Muscle of arm (tissue), 12 donors: ENCODE data around the gene TAF4. TPM values are rescaled to one million over a fixed set of nuclear protein-coding genes. Genes with fewer than 3 reads are reported as not detected.
"Not testable (repeated sequence)": the region's sequence is repeated elsewhere in the genome, so short reads cannot be mapped to it uniquely, and the experiment has no call there.

Experiments used
- DNase-seq: peaks from one replicate; pipeline ENCODE4 v3.0.0-alpha.2; 2013
- polyA plus RNA-seq, 12 donors: library from polyadenylated mRNA; unstranded; fragments of 120-200 nt; gene quantifications; one replicate each; pipeline ENCODE4 v1.2.1, GENCODE V29; 2013; ENCODE audit not compliant: insufficient read length in 12 of 12

The TAF4 gene
- polyA plus RNA-seq, 12 donors = 10.4 to 23.8 (median 12.3) TPM; not detected in 1

DNA sequence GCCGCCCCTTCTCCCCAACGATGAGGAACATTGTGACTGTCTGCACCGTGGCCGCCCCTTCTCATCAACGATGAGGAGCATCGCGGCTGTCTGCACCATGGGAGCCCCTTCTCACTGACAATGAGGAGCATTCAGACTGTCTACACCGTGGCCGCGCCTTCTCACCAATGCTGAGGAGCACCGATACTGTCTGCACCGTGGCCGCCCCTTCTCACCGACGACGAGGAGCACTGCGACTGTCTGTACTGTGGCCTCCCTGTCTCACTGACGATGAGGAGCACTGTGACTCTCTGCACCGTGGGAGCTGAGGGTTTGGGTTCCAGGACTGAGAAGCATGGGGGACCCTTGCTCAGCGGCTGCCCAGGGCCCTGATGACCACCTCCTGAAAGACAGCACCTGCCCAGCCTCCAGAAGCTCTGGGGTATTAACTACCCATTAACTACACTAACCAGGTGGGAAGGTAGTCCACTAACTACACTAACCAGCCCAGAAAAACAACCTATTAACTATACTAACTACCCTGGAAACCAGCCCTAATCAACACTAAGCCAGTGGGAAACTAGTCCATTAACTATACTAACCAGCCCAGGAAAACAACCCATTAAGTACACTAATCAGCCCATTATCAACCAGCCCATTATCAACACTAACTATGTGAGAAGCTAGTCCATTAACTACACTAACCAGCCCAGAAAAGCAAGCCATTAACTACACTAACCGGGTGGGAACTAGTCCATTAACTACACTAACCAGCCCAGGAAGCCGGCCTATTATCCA is 116.9 kb downstream of the TAF4 start:
- DNase-seq = no peak

- DNase-seq = not testable (repeated sequence)
Measured at GRCh38 chr20:61948056-61948455, 117.6 kb downstream of the TAF4 start.

- not testable (repeated sequence) for DNase-seq
Measured at GRCh38 chr20:61945495-61945894, 120.2 kb downstream of the TAF4 start.

DNA sequence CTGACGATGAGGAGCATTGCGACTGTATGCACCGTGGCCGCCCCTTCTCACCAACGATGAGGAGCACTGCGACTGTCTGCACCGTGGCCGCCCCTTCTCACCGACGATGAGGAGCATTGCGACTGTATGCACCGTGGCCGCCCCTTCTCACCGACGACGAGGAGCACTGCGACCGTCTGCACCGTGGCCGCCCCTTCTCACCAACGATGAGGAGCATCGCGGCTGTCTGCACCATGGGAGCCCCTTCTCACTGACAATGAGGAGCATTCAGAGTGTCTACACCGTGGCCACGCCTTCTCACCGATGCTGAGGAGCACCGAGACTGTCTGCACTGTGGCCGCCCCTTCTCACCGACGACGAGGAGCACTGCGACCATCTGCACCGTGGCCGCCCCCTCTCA is 120.7 kb downstream of the TAF4 start:
- DNase-seq = not testable (repeated sequence)

GRCh38 chr20:61942526-61942925 is 123.2 kb downstream of the TAF4 start:
- DNase-seq = no peak

- DNase-seq = no peak
Measured at GRCh38 chr20:61941721-61942405, 123.8 kb downstream of the TAF4 start.

- DNase-seq = no peak
Measured at GRCh38 chr20:61940976-61941720, 124.5 kb downstream of the TAF4 start.

DNA sequence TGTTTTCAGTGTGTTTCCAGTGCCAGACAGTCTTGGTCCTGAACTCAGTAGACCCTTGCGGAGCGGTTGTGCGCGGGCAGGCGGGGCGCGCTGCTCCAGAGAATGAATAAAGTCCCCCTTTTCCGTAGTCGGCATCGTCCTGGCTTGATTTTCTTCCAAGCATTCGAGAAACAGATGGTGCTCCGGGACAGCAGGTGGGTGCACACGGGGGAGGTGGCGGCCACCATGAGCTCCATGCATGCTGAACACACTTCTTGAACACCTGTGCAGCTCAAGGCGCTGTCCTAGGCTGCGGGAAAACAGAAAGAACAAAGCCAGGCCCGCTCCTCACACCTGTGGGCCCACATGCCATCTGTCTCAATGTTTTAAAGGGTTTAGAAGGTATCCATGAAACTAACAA is 125.2 kb downstream of the TAF4 start:
- no peak for DNase-seq

DNA sequence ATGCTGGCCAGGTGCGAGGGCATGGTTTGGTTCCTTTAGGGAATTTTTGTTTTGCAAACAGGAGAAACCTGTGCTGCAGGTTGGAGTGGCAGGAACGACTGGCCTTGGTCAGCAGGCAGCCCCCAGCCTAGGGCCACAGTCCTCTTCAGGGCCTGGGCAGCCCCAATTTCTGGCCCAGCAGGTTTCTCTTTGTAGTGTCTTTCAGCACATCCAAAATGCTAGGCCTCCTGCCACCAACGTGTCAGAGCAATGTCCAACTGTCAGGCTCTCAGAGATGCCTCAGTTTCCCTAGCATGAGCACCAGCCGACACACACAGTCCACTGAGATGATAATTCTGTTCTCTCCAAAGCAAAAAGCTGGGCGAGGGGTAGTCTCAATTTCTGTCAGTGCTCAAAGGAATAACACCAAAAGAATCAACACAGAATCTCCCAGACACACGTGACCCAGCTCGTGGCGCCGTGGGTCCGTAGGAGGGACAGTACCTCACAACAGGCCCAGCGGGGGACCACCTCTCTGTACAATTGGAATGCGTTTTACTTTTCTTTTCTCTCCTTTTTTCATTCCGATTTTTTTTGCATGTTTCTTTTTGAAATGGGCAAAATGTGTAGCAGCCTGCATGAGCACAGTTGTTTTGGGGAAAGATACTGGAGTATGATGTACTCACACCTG is 125.9 kb downstream of the TAF4 start:
- no peak for DNase-seq

DNA sequence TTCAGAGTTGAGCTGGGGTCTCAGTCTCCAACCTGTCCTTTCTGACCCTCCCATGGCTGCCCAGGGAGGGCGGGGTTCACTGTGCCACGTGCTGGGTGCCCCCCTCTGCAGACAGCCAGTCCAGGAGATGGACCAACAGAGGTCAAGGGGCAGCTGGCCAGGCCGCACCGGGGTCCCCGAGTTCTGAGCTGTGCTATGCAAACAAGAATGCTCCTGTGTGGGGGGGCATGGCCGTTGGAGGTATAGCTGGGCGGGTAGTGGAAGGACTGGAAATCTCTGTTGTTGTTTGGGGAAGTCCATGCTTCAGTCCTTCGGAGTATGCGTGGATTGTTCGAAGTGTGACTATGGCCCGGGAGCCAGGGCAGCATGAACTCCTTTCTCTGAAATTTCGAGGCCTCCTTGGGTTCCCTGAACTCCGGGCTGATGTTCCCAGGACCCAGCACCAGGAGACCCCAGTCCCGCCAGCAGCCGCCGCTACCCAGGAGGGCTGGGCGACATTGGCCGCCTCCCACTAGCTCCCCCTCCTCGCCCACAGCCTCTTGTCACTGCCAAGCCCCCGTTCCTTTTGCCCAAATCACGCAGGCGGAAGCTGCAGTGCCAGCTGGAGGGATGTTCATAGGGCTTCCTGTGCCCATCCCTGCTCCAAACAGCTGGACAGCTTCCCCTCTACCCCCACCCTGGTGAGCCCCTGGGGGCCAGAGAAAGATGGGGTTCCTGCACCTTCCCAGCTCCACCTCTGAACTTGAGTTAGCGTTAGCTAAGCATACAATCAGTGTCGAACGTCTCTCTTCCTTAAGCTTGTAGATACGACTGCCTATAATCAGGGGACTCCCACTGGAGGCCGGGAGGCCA is 126.6 kb downstream of the TAF4 start:
- DNase-seq = no peak

- no peak for DNase-seq
Measured at GRCh38 chr20:61937963-61938838, 127.5 kb downstream of the TAF4 start.

DNA sequence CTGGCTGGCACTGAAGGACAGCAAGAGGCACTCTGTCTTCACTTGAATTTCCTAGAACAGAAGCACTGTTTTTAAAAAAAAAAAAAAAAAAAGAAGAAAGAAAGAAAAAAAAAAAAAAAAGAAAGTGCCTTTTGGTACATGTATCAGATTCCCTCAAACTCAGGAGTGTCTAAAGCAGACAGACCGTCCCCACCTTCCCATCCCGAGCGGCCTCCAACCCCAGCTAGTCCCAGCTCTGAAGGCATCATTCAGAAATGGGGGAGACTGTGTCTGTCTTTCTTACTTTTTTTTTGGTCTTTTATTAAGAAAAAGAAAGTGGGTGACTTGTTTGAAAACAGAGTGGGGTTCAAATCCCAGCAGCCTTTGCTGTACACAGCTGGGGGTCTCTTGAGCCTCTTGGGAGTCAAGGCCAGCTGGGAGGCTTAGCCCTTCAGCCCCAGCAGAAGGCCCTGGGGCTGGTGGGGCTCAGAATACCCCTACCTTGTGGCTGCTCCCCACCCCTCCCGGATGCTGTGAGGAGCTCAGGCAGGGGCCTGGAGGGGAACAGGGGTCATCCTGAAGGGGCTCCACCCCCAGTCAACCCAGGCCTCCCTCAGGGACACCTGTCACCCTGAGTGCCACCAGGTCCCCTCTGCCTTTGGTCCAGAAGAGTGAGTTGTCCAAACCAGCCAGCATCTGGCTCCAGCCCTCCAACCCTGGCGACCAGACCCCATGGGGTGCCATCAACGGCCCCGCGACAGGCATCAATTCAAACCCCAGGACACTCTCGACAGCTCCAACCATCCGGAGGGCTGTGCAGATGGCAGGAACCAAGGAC is 128.3 kb downstream of the TAF4 start:
- DNase-seq = no peak

- no peak for DNase-seq
Measured at GRCh38 chr20:61936701-61937131, 129.0 kb downstream of the TAF4 start.

GRCh38 chr20:61935926-61936700 is 129.6 kb downstream of the TAF4 start:
- DNase-seq = no peak

DNA sequence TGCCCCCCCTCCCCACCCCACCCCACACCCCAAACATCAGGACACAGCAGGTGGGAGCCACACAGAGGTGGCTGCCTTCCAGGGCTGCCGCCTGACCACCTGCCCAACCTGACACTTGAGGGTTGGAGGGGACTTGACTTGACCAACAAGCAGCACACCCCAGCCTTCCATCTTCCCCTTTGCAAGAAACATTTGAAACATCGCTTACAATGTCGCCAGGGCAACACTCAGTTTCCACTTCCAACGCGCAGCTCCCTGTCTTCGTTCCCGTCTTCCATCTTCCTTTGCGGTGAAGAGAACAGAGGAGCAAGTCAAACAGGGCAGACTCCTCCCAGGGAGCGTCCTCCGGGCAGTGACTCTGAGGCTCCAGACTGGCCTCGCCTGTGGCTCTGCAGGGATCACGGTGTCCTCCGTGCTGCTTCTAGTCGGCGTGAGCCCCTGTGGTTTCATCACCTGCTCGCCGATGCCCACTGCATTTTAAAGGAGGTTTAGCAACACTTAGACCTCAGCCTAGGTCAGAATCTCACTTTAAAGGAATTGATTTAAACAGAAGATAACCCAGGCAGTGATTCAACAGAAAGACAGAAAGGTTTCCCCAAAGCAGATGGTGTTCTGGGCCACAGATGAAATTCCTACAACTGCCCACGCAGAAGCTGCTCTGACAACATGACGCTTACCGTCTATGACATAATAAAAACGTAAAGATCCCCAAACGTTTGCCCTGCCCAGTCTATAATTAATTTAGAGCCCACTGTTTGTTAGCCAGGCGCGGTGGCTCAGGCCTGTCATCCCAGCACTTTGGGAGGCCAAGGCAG is 130.8 kb downstream of the TAF4 start:
- DNase-seq = no peak

GRCh38 chr20:61933951-61934715 is 131.5 kb downstream of the TAF4 start:
- no peak for DNase-seq
